B cell (primary cell): ENCODE results near the gene XG. TPM values are rescaled to one million over a fixed set of nuclear protein-coding genes. Genes with fewer than 3 reads are reported as not detected.

Source experiments
- ATAC-seq: fragments of 200-7000 bp; cut with Tn5 transposase; one replicate; pipeline ENCODE4 v1.10.0; 2021; ENCODE audit warnings: low read depth, mild to moderate bottlenecking, moderate number of reproducible peaks, moderate library complexity
- CTCF ChIA-PET: fragments of 350-600 bp; sonication (Branson Sonifier 250); formaldehyde crosslinking; loops from one replicate; lab custom pipeline; 2021; ENCODE audit warnings: antibody characterized with exemption, inconsistent platforms; lab: Charles Lee
- POLR2A ChIA-PET: fragments of 350-600 bp; sonication (Branson Sonifier 250); formaldehyde crosslinking; loops from one replicate; lab custom pipeline; 2021; ENCODE audit warnings: antibody characterized with exemption; lab: Charles Lee
- DNase-seq: peaks from one replicate; pipeline ENCODE4 v3.0.0; 2013
- H2AFZ ChIP-seq: 2 replicates; pipeline ENCODE4 v1.6.1; 2012; ENCODE audit warnings: mild to moderate bottlenecking, low read depth, low read length; ENCODE audit not compliant: insufficient read depth, poor library complexity, severe bottlenecking
- H3K27ac ChIP-seq, 2 donors: 1 replicate in 1 of 2; 2 replicates in 1 of 2; pipeline ENCODE4 v1.5.1; 2012 to 2013; ENCODE audit warnings: low read length in 2 of 2, mild to moderate bottlenecking in 2 of 2, moderate library complexity in 1 of 2
- H3K27me3 ChIP-seq, 4 experiments: fragments of 200-600 bp in 1 of 4; sonication (generic) in 1 of 4; replicated peaks in 1 of 4; 1 replicate in 2 of 4; 2 replicates in 2 of 4; pipeline versions ENCODE4 v1.6.1 to v1.7.0; 2013 to 2016; ENCODE audit warnings: low read length in 3 of 4, mild to moderate bottlenecking in 2 of 4, mixed read lengths in 1 of 4, moderate library complexity in 1 of 4; ENCODE audit not compliant: insufficient read depth in 4 of 4, control insufficient read depth in 3 of 4; ENCODE audit errors: control extremely low read depth in 1 of 4
- H3K36me3 ChIP-seq, 2 experiments: replicated peaks in 1 of 2; 1 replicate in 1 of 2; 2 replicates in 1 of 2; pipeline versions ENCODE4 v1.6.1 to v1.7.1; 2013; ENCODE audit warnings: low read length in 1 of 2; ENCODE audit not compliant: insufficient read depth in 2 of 2, control insufficient read depth in 1 of 2; ENCODE audit errors: control extremely low read depth in 1 of 2, extremely low read depth in 1 of 2
- H3K4me1 ChIP-seq, 2 donors: fragments of 200-600 bp in 1 of 2; sonication (generic) in 1 of 2; 1 replicate in 1 of 2; 2 replicates in 1 of 2; pipeline versions ENCODE4 v1.5.1 to v1.6.1; 2013 to 2017; ENCODE audit warnings: low read length in 2 of 2; ENCODE audit not compliant: control insufficient read depth in 2 of 2, insufficient read depth in 2 of 2
- H3K4me2 ChIP-seq: replicated peaks from 2 replicates; pipeline ENCODE3; 2012; ENCODE audit warnings: mild to moderate bottlenecking, low read depth, low read length; ENCODE audit not compliant: poor library complexity, severe bottlenecking
- H3K4me3 ChIP-seq, 5 experiments: fragments of 200-600 bp in 1 of 5; sonication (generic) in 1 of 5; 1 replicate in 3 of 5; 2 replicates in 2 of 5; pipeline versions ENCODE4 v1.5.1 to v1.7.0; 2011 to 2016; ENCODE audit warnings: low read length in 4 of 5, mild to moderate bottlenecking in 4 of 5, low read depth in 2 of 5, control low read depth in 1 of 5, moderate library complexity in 1 of 5; ENCODE audit not compliant: insufficient read depth in 1 of 5; ENCODE audit errors: control extremely low read depth in 1 of 5, extremely low read depth in 1 of 5
- H3K79me2 ChIP-seq: fragments of 200-600 bp; sonication (generic); one replicate; pipeline ENCODE4 v1.6.0; 2016; ENCODE audit warnings: low read length; ENCODE audit not compliant: control insufficient read depth, insufficient read depth
- H3K9ac ChIP-seq: fragments of 200-600 bp; sonication (generic); 2 replicates; pipeline ENCODE4 v1.6.1; 2017; ENCODE audit warnings: mild to moderate bottlenecking, low read length, moderate library complexity
- H3K9me3 ChIP-seq, 3 donors: one replicate each; pipeline versions ENCODE4 v1.6.1 to v1.7.1; 2013; ENCODE audit warnings: low read length in 2 of 3; ENCODE audit not compliant: control insufficient read depth in 2 of 3, insufficient read depth in 1 of 3; ENCODE audit errors: control extremely low read depth in 1 of 3
- H4K20me1 ChIP-seq: 2 replicates; pipeline ENCODE4 v1.6.0; 2012; ENCODE audit warnings: mild to moderate bottlenecking, low read length; ENCODE audit not compliant: insufficient read depth, control insufficient read depth, poor library complexity, severe bottlenecking
- H3K27ac Mint-ChIP-seq: one replicate; pipeline ENCODE4 v1.8.0; 2021; ENCODE audit warnings: mixed read lengths
- H3K27me3 Mint-ChIP-seq: one replicate; pipeline ENCODE4 v1.8.0; 2021; ENCODE audit warnings: mixed read lengths
- H3K4me1 Mint-ChIP-seq: one replicate; pipeline ENCODE4 v1.8.0; 2021; ENCODE audit warnings: mixed read lengths
- H3K4me3 Mint-ChIP-seq: one replicate; pipeline ENCODE4 v1.8.0; 2021; ENCODE audit warnings: mixed read lengths
- H3K9me3 Mint-ChIP-seq: one replicate; pipeline ENCODE4 v1.8.0; 2022; ENCODE audit warnings: mixed read lengths; ENCODE audit not compliant: insufficient read depth
- CTCF ChIP-seq: fragments of 200-600 bp; IDR thresholded peaks from one replicate; pipeline ENCODE4 v1.8.0; 2022; ENCODE audit warnings: antibody characterized with exemption, mild to moderate bottlenecking
- EZH2 ChIP-seq: IDR thresholded peaks from 2 replicates; pipeline ENCODE4 v1.6.1; 2012; ENCODE audit warnings: borderline replicate concordance, low read depth, mild to moderate bottlenecking, moderate library complexity, low read length; ENCODE audit not compliant: insufficient read depth, poor library complexity, severe bottlenecking
- WGBS: methylation state at CpG from one replicate; pipeline ENCODE4 v1.1.5; 2013; ENCODE audit warnings: missing lambda C conversion rate; ENCODE audit not compliant: insufficient coverage; 5-methylcytosine and 5-hydroxymethylcytosine counted together
- intact Hi-C: fragments of 100-400 bp; cut with micrococcal nuclease; formaldehyde crosslinking; loops from one replicate; pipeline ENCODE4 v1.10.0; 2022
- polyA plus RNA-seq: library from polyadenylated mRNA; depleted of rRNA; stranded (reverse); fragments of >200 nt; gene quantifications from 2 replicates; pipeline ENCODE4 v1.2.3, GENCODE V29; 2012
- total RNA-seq, 2 donors: library from RNA; stranded (reverse); fragments of 120-200 nt in 1 of 2; gene quantifications; 1 replicate in 1 of 2; 2 replicates in 1 of 2; pipeline versions ENCODE4 v1.2.3 to v1.2.4, GENCODE V29; 2013 to 2022

XG gene
- total and polyA plus RNA-seq, 2 donors (not counting 1 experiment from before 2014, with no cell fraction given), result 0.03 TPM; not detected in 1

- Mint-ChIP-seq H3K9me3 (no peaks in the 10 kb centered on the region), H3K27me3 (no peaks in the 10 kb centered on the region), H3K4me1 (peaks cover 44% of the 10 kb centered on the region), H3K4me3 (no peak overlapping the region), H3K27ac (no peak overlapping the region)
- WGBS, result 97% methylated on average over 9 of the region's 9 CpGs
- no peaks in the 10 kb centered on the region for H3K9me3 ChIP-seq
- ChIA-PET POLR2A (no interaction called here), CTCF (no interaction called here)
- H4K20me1 ChIP-seq, result peaks cover 55% of the 10 kb centered on the region
- H3K36me3 ChIP-seq, result peaks cover 0 to 38% of the 10 kb centered on the region in 2 experiments
- TF ChIP-seq CTCF, result no peak
- TF ChIP-seq EZH2, result no peak
- H3K4me2 ChIP-seq, result no peak overlapping the region
- no peak overlapping the region for H2AFZ ChIP-seq
- H3K4me3 ChIP-seq, result no peak overlapping the region
- intact Hi-C loops, result no loop called here
- no peak overlapping the region for H3K9ac ChIP-seq
- DNase-seq, result no peak
- H3K79me2 ChIP-seq, result peaks cover 60% of the 10 kb centered on the region
- H3K27ac ChIP-seq, result no peak overlapping the region
- peaks cover 42 to 43% of the 10 kb centered on the region in 2 donors for H3K4me1 ChIP-seq
- no peak for ATAC-seq
- H3K27me3 ChIP-seq, result no peaks in the 10 kb centered on the region
Measured at GRCh38 chrX:2712428-2712827, 39.4 kb upstream of the XG start.

GRCh38 chrX:2712890-2713840 lies 38.7 kb upstream of the XG start:
- Histone ChIP-seq H3K4me1 (peaks cover 35 to 36% of the 10 kb centered on the region in 2 donors), H2AFZ (no peak overlapping the region), H3K4me2 (no peak overlapping the region), H3K27me3 (no peaks in the 10 kb centered on the region), H3K27ac (no peak overlapping the region), H3K36me3 (peaks cover 0 to 45% of the 10 kb centered on the region in 2 experiments), H3K4me3 (no peak overlapping the region), H3K9ac (no peak overlapping the region), H3K9me3 (no peaks in the 10 kb centered on the region), H3K79me2 (peaks cover 55% of the 10 kb centered on the region), H4K20me1 (peaks cover 48% of the 10 kb centered on the region)
- ATAC-seq (no peak), DNase-seq (no peak)
- Mint-ChIP-seq H3K4me1 (peaks cover 37% of the 10 kb centered on the region), H3K4me3 (no peak overlapping the region), H3K9me3 (no peaks in the 10 kb centered on the region), H3K27me3 (no peaks in the 10 kb centered on the region), H3K27ac (no peak overlapping the region)
- ChIA-PET CTCF (no interaction called here), POLR2A (no interaction called here)
- TF ChIP-seq CTCF (no peak), EZH2 (no peak)
- 37% methylated on average over 7 of the region's 13 CpGs for WGBS
- intact Hi-C loops, result no loop called here
